PC-9 (cell line): ENCODE results near the gene LCLAT1. TPM values are rescaled to one million over a fixed set of nuclear protein-coding genes. Genes with fewer than 3 reads are reported as not detected.
A peak's percentile ranks its signal among the peaks of the same experiment; 100 is the strongest.

Experiments used
- BruUV-seq: library from RNA; stranded (reverse); fragments of 400-500 nt; replicated peaks from 2 replicates; lab custom pipeline; 2021; lab: Mats Ljungman, UMichigan
- CTCF ChIA-PET: fragments of 300-600 bp; sonication (Branson Sonifier 250); formaldehyde crosslinking; loops from one replicate; lab custom pipeline; 2022; ENCODE audit warnings: antibody characterized with exemption; lab: Charles Lee
- POLR2A ChIA-PET: fragments of 300-600 bp; sonication (Branson Sonifier 250); formaldehyde crosslinking; loops from one replicate; lab custom pipeline; 2022; ENCODE audit warnings: antibody characterized with exemption; ENCODE audit not compliant: unreplicated experiment; lab: Charles Lee
- DNase-seq, 2 experiments: peaks; one replicate each; pipeline versions ENCODE4 v3.0.0 to v3.0.0-alpha.2; 2015 to 2022; ENCODE audit warnings: mixed read lengths in 1 of 2
- H2AFZ ChIP-seq: fragments of 200-600 bp; sonication (generic); 2 replicates; pipeline ENCODE4 v1.8.1; 2017; ENCODE audit warnings: antibody characterized with exemption
- H3F3A ChIP-seq: fragments of 200-600 bp; sonication (generic); 2 replicates; pipeline ENCODE4 v1.8.1; 2017; ENCODE audit warnings: antibody characterized with exemption, mild to moderate bottlenecking, low read depth; ENCODE audit not compliant: insufficient read depth
- H3K27ac ChIP-seq: fragments of 200-600 bp; sonication (generic); 2 replicates; pipeline ENCODE4 v1.6.1; 2016; ENCODE audit warnings: mixed run types
- H3K27me3 ChIP-seq: fragments of 200-600 bp; sonication (generic); 2 replicates; pipeline ENCODE4 v1.6.1; 2016; ENCODE audit warnings: low read depth, mixed run types; ENCODE audit not compliant: insufficient read depth
- H3K36me3 ChIP-seq: fragments of 200-600 bp; sonication (generic); 2 replicates; pipeline ENCODE4 v1.6.1; 2016; ENCODE audit warnings: low read depth, mixed run types
- H3K4me1 ChIP-seq: fragments of 200-600 bp; sonication (generic); replicated peaks from 2 replicates; pipeline ENCODE4 v1.6.1; 2016; ENCODE audit warnings: mixed run types; ENCODE audit not compliant: insufficient read depth
- H3K4me2 ChIP-seq: fragments of 200-600 bp; sonication (generic); 2 replicates; pipeline ENCODE4 v1.6.1; 2017; ENCODE audit warnings: mixed run types
- H3K4me3 ChIP-seq: fragments of 200-600 bp; sonication (generic); 2 replicates; pipeline ENCODE4 v1.6.1; 2016; ENCODE audit warnings: mixed run types
- H3K79me2 ChIP-seq: fragments of 200-600 bp; sonication (generic); 2 replicates; pipeline ENCODE4 v1.6.1; 2017; ENCODE audit warnings: low read depth, mixed run types
- H3K9me2 ChIP-seq: fragments of 200-600 bp; sonication (generic); 2 replicates; pipeline ENCODE4 v1.8.1; 2017; ENCODE audit warnings: mild to moderate bottlenecking; ENCODE audit not compliant: insufficient read depth
- H3K9me3 ChIP-seq: fragments of 200-600 bp; sonication (generic); 2 replicates; pipeline ENCODE4 v1.8.1; 2016; ENCODE audit warnings: low read depth; ENCODE audit not compliant: insufficient read depth
- H4K20me1 ChIP-seq: fragments of 200-600 bp; sonication (generic); 2 replicates; pipeline ENCODE4 v1.8.1; 2017; ENCODE audit not compliant: insufficient read depth
- EZH2 ChIP-seq: fragments of 200-600 bp; sonication (generic); IDR thresholded peaks from 2 replicates; pipeline ENCODE4 v1.8.0; 2017; ENCODE audit warnings: antibody characterized with exemption, low read depth
- intact Hi-C: fragments of 100-400 bp; cut with micrococcal nuclease; formaldehyde crosslinking; loops from one replicate; pipeline ENCODE4 v1.10.0; 2022; ENCODE audit not compliant: unreplicated experiment
- total RNA-seq: library from RNA; stranded (reverse); gene quantifications from 2 replicates; pipeline ENCODE4 v1.2.3, GENCODE V29; 2021
- TF ChIP-seq, protein P1 (sequence below): fragments of 200-600 bp; sonication (generic); conservative IDR thresholded peaks from 2 replicates; pipeline ENCODE4 v1.6.1; 2017; ENCODE audit warnings: mixed run types, antibody characterized with exemption, mild to moderate bottlenecking, moderate library complexity

Gene LCLAT1
- total RNA-seq, 1 experiment from 2014 or later: 35.7 TPM

DNA sequence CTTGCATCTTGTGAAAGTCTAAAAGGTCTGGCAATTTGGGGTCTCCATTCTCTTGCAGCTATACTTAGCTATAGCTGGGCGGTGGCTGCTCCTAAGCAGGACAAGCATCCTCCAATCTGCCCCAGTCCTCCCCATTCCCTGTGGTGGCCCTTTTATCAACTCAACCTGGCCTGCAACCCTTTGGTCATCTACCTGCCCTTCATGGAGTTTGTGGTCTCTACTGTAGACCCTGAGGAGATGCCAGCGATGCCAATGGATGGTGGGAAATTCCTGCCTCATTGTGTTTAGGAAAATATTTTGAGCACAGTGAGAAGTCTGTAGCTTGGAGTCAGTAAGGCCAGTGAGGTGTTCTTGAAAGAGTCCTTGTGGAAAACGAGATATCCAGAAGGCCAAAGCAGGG is 216.8 kb downstream of the LCLAT1 start:
- POLR2A ChIA-PET: interaction anchor here (0.7 kb wide), 1 partner anchor 425 kb away, joined by 3 read pairs; no protein-coding TSS in a partner anchor
- BruUV-seq: no TSS peak
- Histone ChIP-seq H4K20me1 (no peaks in the 10 kb centered on the region), H3F3A (peaks cover 25% of the 10 kb centered on the region), H3K27me3 (no peaks in the 10 kb centered on the region), H3K4me2 (no peak overlapping the region), H3K27ac (no peak overlapping the region; the same call in 1 of the 2 replicates), H3K36me3 (0 out of 2 replicates have a peak, but pooled peaks cover 4% of the 10 kb centered on the region), H3K9me3 (peaks cover 34% of the 10 kb centered on the region), H3K4me3 (no peak overlapping the region), H3K4me1 (peaks cover 36% of the 10 kb centered on the region), H3K9me2 (no peaks in the 10 kb centered on the region), H2AFZ (no peak overlapping the region), H3K79me2 (no peaks in the 10 kb centered on the region)
- DNase-seq: peak in 1 of 2 experiments; percentile 11
- intact Hi-C loops: loop anchor here (2.0 kb wide), 1 partner anchor 389 kb away; no protein-coding TSS in a partner anchor
- TF ChIP-seq EZH2: no peak
- TF ChIP-seq, protein P1, sequence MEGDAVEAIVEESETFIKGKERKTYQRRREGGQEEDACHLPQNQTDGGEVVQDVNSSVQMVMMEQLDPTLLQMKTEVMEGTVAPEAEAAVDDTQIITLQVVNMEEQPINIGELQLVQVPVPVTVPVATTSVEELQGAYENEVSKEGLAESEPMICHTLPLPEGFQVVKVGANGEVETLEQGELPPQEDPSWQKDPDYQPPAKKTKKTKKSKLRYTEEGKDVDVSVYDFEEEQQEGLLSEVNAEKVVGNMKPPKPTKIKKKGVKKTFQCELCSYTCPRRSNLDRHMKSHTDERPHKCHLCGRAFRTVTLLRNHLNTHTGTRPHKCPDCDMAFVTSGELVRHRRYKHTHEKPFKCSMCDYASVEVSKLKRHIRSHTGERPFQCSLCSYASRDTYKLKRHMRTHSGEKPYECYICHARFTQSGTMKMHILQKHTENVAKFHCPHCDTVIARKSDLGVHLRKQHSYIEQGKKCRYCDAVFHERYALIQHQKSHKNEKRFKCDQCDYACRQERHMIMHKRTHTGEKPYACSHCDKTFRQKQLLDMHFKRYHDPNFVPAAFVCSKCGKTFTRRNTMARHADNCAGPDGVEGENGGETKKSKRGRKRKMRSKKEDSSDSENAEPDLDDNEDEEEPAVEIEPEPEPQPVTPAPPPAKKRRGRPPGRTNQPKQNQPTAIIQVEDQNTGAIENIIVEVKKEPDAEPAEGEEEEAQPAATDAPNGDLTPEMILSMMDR: no peak
- CTCF ChIA-PET: interaction anchor here (0.6 to 0.7 kb wide), 2 partner anchors 449 to 455 kb away, joined by 4 to 5 read pairs; no protein-coding TSS in a partner anchor

DNA sequence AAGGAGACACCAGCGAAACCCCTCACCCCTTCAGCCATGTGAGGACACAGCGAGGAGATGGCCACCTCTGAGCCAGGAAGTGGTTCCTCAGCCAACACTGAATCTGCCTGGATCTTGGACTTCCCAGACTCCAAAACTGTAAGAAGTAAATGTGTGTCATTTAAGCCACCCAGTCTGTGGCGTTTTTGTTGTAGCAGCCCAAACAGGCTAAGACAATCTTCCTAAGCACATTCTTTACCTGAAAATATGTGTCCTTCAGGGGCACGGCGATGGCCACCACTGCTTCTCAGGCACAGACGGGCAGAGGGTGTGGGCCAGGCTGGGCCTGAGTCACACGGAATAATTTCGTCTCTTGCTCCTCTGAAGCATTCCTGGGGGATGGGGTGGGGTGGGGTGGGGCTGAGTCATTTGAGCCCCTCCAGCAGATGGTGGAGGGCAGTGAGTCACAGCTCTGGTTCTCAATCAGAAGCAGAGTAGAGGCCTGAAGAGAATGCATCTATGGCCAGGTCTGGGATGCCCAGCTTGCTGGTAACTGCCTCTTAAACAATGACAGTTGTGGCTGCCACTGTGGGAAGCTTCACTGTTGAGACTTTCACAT is 217.8 kb downstream of the LCLAT1 start:
- ChIA-PET CTCF (interaction anchor here (0.5 kb wide), 1 partner anchor 336 kb away, joined by 4 read pairs; no protein-coding TSS in a partner anchor), POLR2A (no interaction called here)
- Histone ChIP-seq H3K4me3 (no peak overlapping the region), H3K79me2 (no peaks in the 10 kb centered on the region), H3K27me3 (no peaks in the 10 kb centered on the region), H3K27ac (peak overlapping the region; percentile 82), H3K4me1 (peaks cover 36% of the 10 kb centered on the region), H3F3A (peaks cover 25% of the 10 kb centered on the region), H3K36me3 (0 out of 2 replicates have a peak, but pooled peaks cover 4% of the 10 kb centered on the region), H4K20me1 (no peaks in the 10 kb centered on the region), H3K9me2 (no peaks in the 10 kb centered on the region), H3K4me2 (peak overlapping the region; percentile 35), H2AFZ (peak overlapping the region; percentile 73), H3K9me3 (peaks cover 41% of the 10 kb centered on the region)
- BruUV-seq: no TSS peak
- no peak for TF ChIP-seq EZH2
- TF ChIP-seq, protein P1: no peak
- intact Hi-C loops: loop anchor here (2.0 kb wide), 1 partner anchor 390 kb away; no protein-coding TSS in a partner anchor
- peak; percentile 69 to 86 for DNase-seq

DNA sequence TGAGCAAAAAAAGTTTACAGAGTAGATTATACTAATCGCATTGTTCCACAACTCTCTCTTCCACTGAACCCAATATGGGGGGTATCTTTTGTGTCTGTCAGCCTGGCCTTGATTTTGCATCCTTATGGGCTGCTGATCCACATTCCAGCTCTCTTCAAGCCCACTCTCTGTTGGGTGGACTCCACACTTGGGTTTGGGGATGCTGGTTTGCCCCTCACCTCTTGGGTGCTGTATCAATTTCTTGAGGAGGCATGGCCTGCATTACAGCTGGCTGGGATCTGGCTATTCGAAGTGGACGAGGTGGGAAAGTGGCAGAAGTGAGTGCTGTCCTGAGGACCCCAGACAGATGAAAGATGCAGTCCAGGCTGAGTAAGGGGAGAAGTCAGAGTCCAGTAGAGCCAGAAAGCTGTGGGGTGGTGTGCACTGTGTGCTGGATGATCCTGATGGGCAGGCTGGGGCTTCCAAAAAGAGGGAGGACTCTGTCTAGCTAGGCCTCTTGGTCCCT is 218.8 kb downstream of the LCLAT1 start:
- Histone ChIP-seq H3K27ac (peak overlapping the region; percentile 75), H3K9me2 (no peaks in the 10 kb centered on the region), H3K4me2 (peak overlapping the region; percentile 25), H3K4me3 (no peak overlapping the region), H3K36me3 (0 out of 2 replicates have a peak, but pooled peaks cover 4% of the 10 kb centered on the region), H3F3A (peaks cover 25% of the 10 kb centered on the region), H4K20me1 (no peaks in the 10 kb centered on the region), H2AFZ (0 out of 2 replicates have a peak overlapping the region, but pooled peaks have one; percentile 24), H3K9me3 (peaks cover 46% of the 10 kb centered on the region), H3K27me3 (no peaks in the 10 kb centered on the region), H3K79me2 (no peaks in the 10 kb centered on the region), H3K4me1 (peaks cover 36% of the 10 kb centered on the region)
- ChIA-PET POLR2A (no interaction called here), CTCF (no interaction called here)
- DNase-seq: no peak
- no peak for TF ChIP-seq EZH2
- TF ChIP-seq, protein P1: no peak
- no TSS peak for BruUV-seq
- intact Hi-C loops: loop anchor here (2.0 kb wide), 1 partner anchor 391 kb away; no protein-coding TSS in a partner anchor
